Measurements from ENCODE around the gene COL5A1.
"Not testable (repeated sequence)": the region's sequence is repeated elsewhere in the genome, so short reads cannot be mapped to it uniquely, and the experiment has no call there.

COL5A1 gene

GRCh38 chr9:134660407-134660806 lies 18.8 kb downstream of the COL5A1 start:
- H3K4me3 ChIP-seq (ENCODE audit: low read depth, low read length): no peak overlapping the region
- peaks cover 75% of the 10 kb centered on the region for H3K79me2 ChIP-seq (ENCODE audit: control insufficient read depth, insufficient read depth, low read length, unreplicated experiment)
- H3K27me3 ChIP-seq (ENCODE audit: insufficient read depth, low read length): no peaks in the 10 kb centered on the region
- no peak overlapping the region for H2AFZ ChIP-seq (ENCODE audit: low read length, unreplicated experiment)
- peak overlapping the region; percentile 92 for H3K27ac ChIP-seq (ENCODE audit: low read depth, low read length)
- peaks cover 39% of the 10 kb centered on the region for H3K4me1 ChIP-seq (ENCODE audit: control insufficient read depth, insufficient read depth, low read length, unreplicated experiment)
- H3K36me3 ChIP-seq (ENCODE audit: insufficient read depth, low read length): peaks cover 19% of the 10 kb centered on the region

DNA sequence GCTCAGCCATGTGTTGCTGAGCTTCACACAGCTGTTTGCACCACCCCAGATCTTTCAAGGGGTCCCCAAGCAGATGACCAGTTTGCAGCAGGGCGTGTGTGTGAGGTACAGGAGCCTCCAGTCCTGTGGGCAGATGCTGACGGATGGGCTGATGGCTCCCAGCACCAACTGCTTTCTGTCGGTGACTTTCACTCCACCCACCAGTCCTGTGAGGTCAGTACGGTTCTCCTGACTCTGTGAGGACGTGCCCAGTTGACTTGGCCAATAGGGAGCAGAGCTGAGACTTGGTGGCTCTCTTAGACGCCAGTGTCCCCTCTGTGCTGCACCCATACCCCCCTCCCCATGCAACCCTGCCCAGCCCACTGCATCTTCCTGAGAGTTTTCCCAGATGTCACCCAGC lies 19.7 kb downstream of the COL5A1 start:
- H3K36me3 ChIP-seq (ENCODE audit: insufficient read depth, low read length): peaks cover 19% of the 10 kb centered on the region
- no peaks in the 10 kb centered on the region for H3K27me3 ChIP-seq (ENCODE audit: insufficient read depth, low read length)
- H3K4me1 ChIP-seq (ENCODE audit: control insufficient read depth, insufficient read depth, low read length, unreplicated experiment): peaks cover 43% of the 10 kb centered on the region
- H3K79me2 ChIP-seq (ENCODE audit: control insufficient read depth, insufficient read depth, low read length, unreplicated experiment): peaks cover 73% of the 10 kb centered on the region
- peak overlapping the region; percentile 92 for H3K27ac ChIP-seq (ENCODE audit: low read depth, low read length)
- no peak overlapping the region for H2AFZ ChIP-seq (ENCODE audit: low read length, unreplicated experiment)
- H3K4me3 ChIP-seq (ENCODE audit: low read depth, low read length): no peak overlapping the region

DNA sequence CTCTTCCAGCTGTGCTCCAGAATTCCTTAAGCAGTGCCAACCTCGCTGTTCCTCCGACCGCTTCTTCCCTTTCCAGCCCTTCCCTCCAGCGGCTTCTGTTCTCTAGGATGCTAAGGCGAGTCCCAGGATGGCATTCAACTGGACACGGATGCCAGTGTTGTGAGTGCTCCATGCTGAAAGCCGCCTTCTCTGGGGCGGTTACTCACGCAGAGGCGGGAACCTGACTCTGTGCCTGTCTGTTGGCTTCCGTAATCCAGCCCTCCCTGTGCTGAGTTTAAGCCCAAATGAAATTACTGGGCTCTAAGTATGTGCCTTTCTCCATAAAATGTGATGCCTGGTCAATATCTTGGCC lies 20.2 kb downstream of the COL5A1 start:
- no peak overlapping the region for H2AFZ ChIP-seq (ENCODE audit: low read length, unreplicated experiment)
- peaks cover 48% of the 10 kb centered on the region for H3K4me1 ChIP-seq (ENCODE audit: control insufficient read depth, insufficient read depth, low read length, unreplicated experiment)
- peaks cover 19% of the 10 kb centered on the region for H3K36me3 ChIP-seq (ENCODE audit: insufficient read depth, low read length)
- H3K27me3 ChIP-seq (ENCODE audit: insufficient read depth, low read length): no peaks in the 10 kb centered on the region
- peaks cover 73% of the 10 kb centered on the region for H3K79me2 ChIP-seq (ENCODE audit: control insufficient read depth, insufficient read depth, low read length, unreplicated experiment)
- H3K27ac ChIP-seq (ENCODE audit: low read depth, low read length): peak overlapping the region; percentile 92
- H3K4me3 ChIP-seq (ENCODE audit: low read depth, low read length): peak overlapping the region; percentile 47; the same call in 1 of the 2 replicates

GRCh38 chr9:134662143-134662876 lies 20.7 kb downstream of the COL5A1 start:
- Histone ChIP-seq H3K36me3 (ENCODE audit: insufficient read depth, low read length) (peaks cover 23% of the 10 kb centered on the region), H3K27me3 (ENCODE audit: insufficient read depth, low read length) (no peaks in the 10 kb centered on the region), H3K27ac (ENCODE audit: low read depth, low read length) (peak overlapping the region; percentile 92), H2AFZ (ENCODE audit: low read length, unreplicated experiment) (no peak overlapping the region), H3K79me2 (ENCODE audit: control insufficient read depth, insufficient read depth, low read length, unreplicated experiment) (peaks cover 78% of the 10 kb centered on the region), H3K4me3 (ENCODE audit: low read depth, low read length) (peak overlapping the region; percentile 47), H3K4me1 (ENCODE audit: control insufficient read depth, insufficient read depth, low read length, unreplicated experiment) (peaks cover 53% of the 10 kb centered on the region)

- Histone ChIP-seq H3K79me2 (ENCODE audit: control insufficient read depth, insufficient read depth, low read length, unreplicated experiment) (peaks cover 79% of the 10 kb centered on the region), H3K36me3 (ENCODE audit: insufficient read depth, low read length) (peaks cover 31% of the 10 kb centered on the region), H3K4me1 (ENCODE audit: control insufficient read depth, insufficient read depth, low read length, unreplicated experiment) (peaks cover 61% of the 10 kb centered on the region), H3K4me3 (ENCODE audit: low read depth, low read length) (no peak overlapping the region), H2AFZ (ENCODE audit: low read length, unreplicated experiment) (no peak overlapping the region), H3K27me3 (ENCODE audit: insufficient read depth, low read length) (no peaks in the 10 kb centered on the region), H3K27ac (ENCODE audit: low read depth, low read length) (peak overlapping the region; percentile 92)
These were observed 21.5 kb downstream of the COL5A1 start for GRCh38 chr9:134663084-134663483.

DNA sequence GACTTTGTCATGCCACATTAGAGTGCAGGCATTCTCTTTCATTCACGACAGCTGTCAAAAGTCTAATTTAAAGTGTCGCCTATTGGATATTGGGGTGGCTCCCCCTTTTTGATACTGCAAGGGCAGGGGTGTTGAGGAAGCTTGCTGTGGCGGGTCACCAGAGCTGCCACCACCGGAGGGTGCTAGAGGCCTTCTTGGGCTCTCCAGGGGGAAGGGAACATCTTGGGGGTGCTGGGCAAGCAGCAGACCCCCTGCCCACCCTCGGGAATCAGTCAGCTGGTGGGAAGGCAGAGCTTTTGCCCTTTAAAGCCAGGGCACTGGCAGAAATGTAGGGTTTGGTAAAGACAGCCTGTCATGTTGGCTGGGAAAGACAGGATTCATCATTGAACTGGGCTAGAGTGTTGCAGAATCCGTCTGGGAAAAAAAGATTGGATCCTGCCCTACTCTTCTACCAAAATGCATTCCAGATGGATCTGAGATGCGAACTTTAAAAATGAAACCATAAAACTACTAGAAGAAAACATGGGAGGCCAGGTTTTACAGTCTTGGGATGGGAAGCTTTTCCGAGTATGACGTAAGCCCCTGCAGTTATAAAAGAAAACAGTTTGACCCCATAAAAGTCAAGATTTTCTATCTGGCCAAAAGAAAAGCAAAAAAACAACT lies 22.3 kb downstream of the COL5A1 start:
- Histone ChIP-seq H3K4me3 (ENCODE audit: low read depth, low read length) (no peak overlapping the region), H2AFZ (ENCODE audit: low read length, unreplicated experiment) (no peak overlapping the region), H3K4me1 (ENCODE audit: control insufficient read depth, insufficient read depth, low read length, unreplicated experiment) (peaks cover 68% of the 10 kb centered on the region), H3K27me3 (ENCODE audit: insufficient read depth, low read length) (no peaks in the 10 kb centered on the region), H3K79me2 (ENCODE audit: control insufficient read depth, insufficient read depth, low read length, unreplicated experiment) (peaks cover 79% of the 10 kb centered on the region), H3K27ac (ENCODE audit: low read depth, low read length) (peak overlapping the region; percentile 92), H3K36me3 (ENCODE audit: insufficient read depth, low read length) (peaks cover 37% of the 10 kb centered on the region)

DNA sequence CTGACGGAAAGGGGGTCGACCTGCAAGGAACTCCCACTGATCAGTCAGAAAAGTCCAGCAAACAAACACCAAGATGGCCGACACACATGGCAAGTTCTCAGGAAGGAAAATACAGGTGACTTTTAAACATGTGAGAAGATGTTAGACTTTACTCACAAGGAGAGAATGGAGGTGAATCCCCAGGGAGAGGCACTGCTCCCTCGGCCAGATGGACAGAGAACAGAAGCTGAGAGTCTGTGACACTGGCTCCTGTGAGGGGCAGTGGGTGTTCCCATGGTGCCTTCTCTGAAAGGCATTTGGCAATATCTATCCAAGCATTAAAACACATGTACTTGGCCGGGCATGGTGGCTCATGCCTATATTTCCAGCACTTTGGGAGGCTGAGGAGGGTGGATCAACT lies 22.8 kb downstream of the COL5A1 start:
- H3K27ac ChIP-seq (ENCODE audit: low read depth, low read length): 0 out of 2 replicates have a peak overlapping the region, but pooled peaks have one; percentile 92
- peaks cover 73% of the 10 kb centered on the region for H3K4me1 ChIP-seq (ENCODE audit: control insufficient read depth, insufficient read depth, low read length, unreplicated experiment)
- H3K4me3 ChIP-seq (ENCODE audit: low read depth, low read length): no peak overlapping the region
- H3K79me2 ChIP-seq (ENCODE audit: control insufficient read depth, insufficient read depth, low read length, unreplicated experiment): peaks cover 80% of the 10 kb centered on the region
- no peaks in the 10 kb centered on the region for H3K27me3 ChIP-seq (ENCODE audit: insufficient read depth, low read length)
- no peak overlapping the region for H2AFZ ChIP-seq (ENCODE audit: low read length, unreplicated experiment)
- peaks cover 37% of the 10 kb centered on the region for H3K36me3 ChIP-seq (ENCODE audit: insufficient read depth, low read length)

- Histone ChIP-seq H3K4me1 (ENCODE audit: control insufficient read depth, insufficient read depth, low read length, unreplicated experiment) (peaks cover 83% of the 10 kb centered on the region), H3K4me3 (ENCODE audit: low read depth, low read length) (peak overlapping the region; percentile 9; the same call in 1 of the 2 replicates), H3K27ac (ENCODE audit: low read depth, low read length) (peak overlapping the region; percentile 71), H3K36me3 (ENCODE audit: insufficient read depth, low read length) (peaks cover 23% of the 10 kb centered on the region; the same call in 1 of the 2 replicates), H3K27me3 (ENCODE audit: insufficient read depth, low read length) (no peaks in the 10 kb centered on the region), H2AFZ (ENCODE audit: low read length, unreplicated experiment) (no peak overlapping the region), H3K79me2 (ENCODE audit: control insufficient read depth, insufficient read depth, low read length, unreplicated experiment) (peaks cover 80% of the 10 kb centered on the region)
These were observed 24.6 kb downstream of the COL5A1 start for GRCh38 chr9:134666208-134666607.

- peaks cover 83% of the 10 kb centered on the region for H3K4me1 ChIP-seq (ENCODE audit: control insufficient read depth, insufficient read depth, low read length, unreplicated experiment)
- H3K27me3 ChIP-seq (ENCODE audit: insufficient read depth, low read length): no peaks in the 10 kb centered on the region
- no peak overlapping the region for H2AFZ ChIP-seq (ENCODE audit: low read length, unreplicated experiment)
- peak overlapping the region; percentile 9; the same call in 1 of the 2 replicates for H3K4me3 ChIP-seq (ENCODE audit: low read depth, low read length)
- peak overlapping the region; percentile 71 for H3K27ac ChIP-seq (ENCODE audit: low read depth, low read length)
- peaks cover 86% of the 10 kb centered on the region for H3K79me2 ChIP-seq (ENCODE audit: control insufficient read depth, insufficient read depth, low read length, unreplicated experiment)
- peaks cover 25% of the 10 kb centered on the region; the same call in 1 of the 2 replicates for H3K36me3 ChIP-seq (ENCODE audit: insufficient read depth, low read length)
These were observed 25.2 kb downstream of the COL5A1 start for GRCh38 chr9:134666831-134667230.

GRCh38 chr9:134668977-134669376 lies 27.4 kb downstream of the COL5A1 start:
- H2AFZ ChIP-seq (ENCODE audit: low read length, unreplicated experiment); H3K27me3 ChIP-seq (ENCODE audit: insufficient read depth, low read length): not testable (repeated sequence)
- Histone ChIP-seq H3K27ac (ENCODE audit: low read depth, low read length) (peak overlapping the region; percentile 88), H3K4me3 (ENCODE audit: low read depth, low read length) (0 out of 2 replicates have a peak overlapping the region, but pooled peaks have one; percentile 13), H3K4me1 (ENCODE audit: control insufficient read depth, insufficient read depth, low read length, unreplicated experiment) (peaks cover 80% of the 10 kb centered on the region), H3K79me2 (ENCODE audit: control insufficient read depth, insufficient read depth, low read length, unreplicated experiment) (peaks cover 93% of the 10 kb centered on the region), H3K36me3 (ENCODE audit: insufficient read depth, low read length) (peaks cover 34% of the 10 kb centered on the region)

Measured in ACC112 (cell line).